Measurements from ENCODE around the gene ITIH5. TPM values are rescaled to one million over a fixed set of nuclear protein-coding genes. Genes with fewer than 3 reads are reported as not detected.

ITIH5 gene
- total RNA-seq, 1 donor from 2014 or later = 42.0 TPM

DNA sequence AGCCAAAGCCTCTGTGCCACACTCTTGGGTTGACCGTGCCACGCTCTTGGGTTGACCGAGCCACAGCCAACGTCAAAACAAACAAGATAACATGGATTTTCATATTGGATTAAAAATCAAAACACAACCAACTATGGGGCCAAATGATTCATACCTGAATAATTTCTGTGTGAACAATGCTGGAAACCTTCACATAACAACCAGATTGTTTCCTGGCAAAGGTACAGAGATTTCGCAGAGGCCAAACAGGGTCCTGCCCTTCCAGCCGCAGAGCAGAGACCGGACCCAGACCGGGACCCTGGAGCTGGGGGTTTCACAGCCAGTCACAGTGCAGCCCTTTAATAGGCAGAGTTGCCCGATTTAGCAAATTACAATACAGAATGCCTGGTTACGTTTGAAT, 40.5 kb downstream of the ITIH5 start:
- DNase-seq (ENCODE audit: low spot score) = no peak

- DNase-seq (ENCODE audit: low spot score) = peak; percentile 36
These were observed 40.9 kb downstream of the ITIH5 start for GRCh38 chr10:7625836-7626235.

GRCh38 chr10:7625009-7625408, 41.8 kb downstream of the ITIH5 start:
- no peak for DNase-seq (ENCODE audit: low spot score)

DNA sequence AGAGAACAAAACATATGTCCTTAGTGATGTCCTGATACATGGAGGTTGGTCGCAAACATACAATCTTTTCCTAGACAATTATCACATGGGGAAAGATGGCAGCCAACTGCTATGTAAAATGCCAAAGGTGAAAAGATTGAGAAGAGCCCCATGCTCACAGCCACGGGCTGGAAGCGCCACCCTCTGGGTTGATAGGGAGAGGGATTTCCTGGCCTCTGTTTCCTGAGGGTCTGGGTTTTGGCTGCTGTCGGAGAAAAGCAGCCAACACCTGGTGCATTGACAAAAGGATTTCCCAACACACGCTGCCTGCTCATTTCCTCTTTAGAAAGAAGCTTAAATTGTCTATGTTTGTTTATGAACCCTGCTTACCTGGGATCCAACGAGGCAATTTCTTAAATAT, 43.8 kb downstream of the ITIH5 start:
- DNase-seq (ENCODE audit: low spot score) = no peak

DNA sequence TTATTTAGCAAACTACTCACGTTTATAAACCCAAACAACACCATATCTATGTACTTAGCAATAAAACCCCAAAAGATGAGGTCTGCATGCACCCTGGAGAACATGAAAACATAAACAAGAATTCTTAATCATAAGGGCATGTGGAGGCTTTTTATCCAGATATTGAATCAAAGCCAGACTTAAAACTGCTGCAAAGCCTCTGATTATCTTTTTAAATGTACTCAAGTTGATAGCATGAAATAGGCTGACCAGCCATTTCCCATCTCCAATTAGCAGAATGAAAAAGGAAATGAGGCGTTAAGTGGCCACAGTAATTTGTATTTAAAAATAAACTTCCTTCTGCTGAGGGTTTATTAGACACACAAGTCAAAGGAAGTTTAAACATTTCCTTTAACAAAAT, 48.3 kb downstream of the ITIH5 start:
- DNase-seq (ENCODE audit: low spot score) = no peak

GRCh38 chr10:7611909-7612308, 54.9 kb downstream of the ITIH5 start:
- no peak for DNase-seq (ENCODE audit: low spot score)

DNA sequence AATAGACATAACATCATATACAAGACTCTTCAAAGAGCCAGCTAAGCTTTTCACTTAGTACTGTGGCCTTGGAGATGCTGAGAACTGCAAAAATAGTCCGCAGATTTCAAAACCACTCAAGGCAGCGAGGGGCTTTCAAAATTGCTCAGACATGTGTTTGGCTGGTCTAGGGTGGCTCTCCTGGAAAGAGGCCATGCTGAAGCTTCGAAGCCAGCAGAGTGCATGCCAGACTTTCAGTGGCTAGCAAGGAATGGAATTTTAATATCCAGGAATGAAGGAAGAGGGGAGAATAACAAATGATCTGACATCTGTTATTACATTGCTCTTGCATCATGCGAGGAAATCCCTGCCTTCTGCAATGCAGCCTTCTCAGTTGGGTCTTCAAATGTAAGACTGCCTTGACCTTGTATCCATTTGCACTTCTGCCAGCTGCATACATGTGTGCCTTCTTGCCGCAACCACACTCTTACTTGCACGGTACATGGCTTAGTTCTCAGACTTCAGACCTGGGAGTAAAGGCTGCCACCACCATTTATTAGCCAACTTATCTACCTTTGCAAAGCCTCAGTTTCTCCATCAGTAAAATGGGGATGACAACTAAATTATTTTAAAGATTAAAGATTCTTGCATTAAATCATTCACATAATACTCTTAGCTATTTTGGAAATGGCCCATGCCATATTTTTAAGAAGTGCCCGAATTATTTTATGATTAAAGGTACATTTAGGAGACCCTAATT, 55.9 kb downstream of the ITIH5 start:
- DNase-seq (ENCODE audit: low spot score) = peak; percentile 55

GRCh38 chr10:7610026-7610425, 56.7 kb downstream of the ITIH5 start:
- DNase-seq (ENCODE audit: low spot score) = no peak

- no peak for DNase-seq (ENCODE audit: low spot score)
These were observed 57.2 kb downstream of the ITIH5 start for GRCh38 chr10:7609556-7609955.

DNA sequence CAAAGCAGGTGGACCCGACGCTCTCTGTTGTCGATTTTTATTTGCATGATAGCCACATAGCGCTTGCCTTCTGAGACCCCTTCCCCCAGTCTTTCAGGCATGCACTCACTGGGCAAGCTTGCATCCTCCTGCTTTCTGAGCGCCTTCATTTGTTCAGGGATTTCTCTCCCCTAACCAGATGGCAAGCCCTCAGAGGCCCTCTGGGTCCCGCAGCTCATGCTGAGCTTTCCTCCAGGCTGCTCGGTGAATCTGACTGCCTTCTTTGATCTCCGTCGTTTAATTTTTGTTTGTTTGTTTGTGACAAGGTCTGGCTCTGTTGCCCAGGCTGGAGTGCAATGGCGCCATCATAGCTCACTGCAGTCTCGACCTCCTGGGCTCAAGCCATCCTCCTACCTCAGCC, 58.8 kb downstream of the ITIH5 start:
- no peak for DNase-seq (ENCODE audit: low spot score)

DNA sequence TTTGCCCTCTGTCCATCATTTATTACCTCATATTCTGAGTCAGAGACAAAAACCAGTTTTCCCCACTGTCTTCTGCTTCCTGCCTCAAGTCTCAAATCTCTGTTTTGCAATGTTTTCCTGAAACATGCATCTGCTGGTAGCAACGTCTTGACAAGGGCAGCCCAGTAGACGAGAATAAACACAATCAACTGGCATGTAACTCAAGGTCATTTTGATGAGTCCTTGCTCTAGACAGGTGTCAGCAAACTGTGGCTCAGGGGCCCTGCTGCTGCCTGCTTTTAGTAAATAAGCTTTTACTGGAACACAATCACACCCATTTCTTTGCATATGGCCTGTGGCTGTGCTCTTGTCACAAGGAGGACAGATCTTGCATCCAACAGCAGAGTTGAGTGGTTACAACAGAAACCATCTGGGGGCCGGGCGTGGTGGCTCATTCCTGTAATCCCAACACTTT, 59.8 kb downstream of the ITIH5 start:
- no peak for DNase-seq (ENCODE audit: low spot score)

DNA sequence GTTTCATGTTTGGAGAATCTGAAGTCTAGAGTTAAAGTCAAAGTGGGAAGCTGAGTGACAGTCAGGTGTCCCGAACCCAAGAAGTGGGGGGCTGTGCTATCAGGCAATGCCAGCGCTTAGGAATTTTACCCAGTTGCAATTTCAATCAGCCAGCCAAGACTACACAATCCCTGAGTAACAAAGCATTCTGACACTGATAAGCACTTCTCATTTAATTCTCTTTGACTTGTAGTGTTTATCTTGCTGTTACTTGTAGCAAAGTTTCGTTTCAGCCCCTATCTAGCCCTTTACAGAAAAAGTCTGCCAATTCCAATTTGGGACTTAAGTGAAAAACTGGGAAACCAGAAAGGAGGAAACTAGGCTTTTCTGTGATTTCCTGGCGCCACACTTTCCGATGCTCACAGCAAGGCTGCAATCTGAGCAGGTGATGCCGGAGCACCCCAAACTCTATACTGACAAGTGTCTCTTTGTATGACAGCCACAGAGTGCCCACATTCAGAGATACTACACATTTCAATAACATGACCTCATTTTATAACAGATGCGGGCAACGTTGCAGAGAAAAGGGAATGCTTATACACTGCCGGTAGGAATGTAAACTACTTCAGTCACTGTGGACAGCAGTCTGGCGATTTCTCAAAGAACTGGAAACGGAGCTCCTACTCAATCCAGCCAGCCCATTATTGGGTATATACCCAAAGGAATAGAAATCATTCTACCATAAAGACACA, 61.0 kb downstream of the ITIH5 start:
- DNase-seq (ENCODE audit: low spot score) = no peak

DNA sequence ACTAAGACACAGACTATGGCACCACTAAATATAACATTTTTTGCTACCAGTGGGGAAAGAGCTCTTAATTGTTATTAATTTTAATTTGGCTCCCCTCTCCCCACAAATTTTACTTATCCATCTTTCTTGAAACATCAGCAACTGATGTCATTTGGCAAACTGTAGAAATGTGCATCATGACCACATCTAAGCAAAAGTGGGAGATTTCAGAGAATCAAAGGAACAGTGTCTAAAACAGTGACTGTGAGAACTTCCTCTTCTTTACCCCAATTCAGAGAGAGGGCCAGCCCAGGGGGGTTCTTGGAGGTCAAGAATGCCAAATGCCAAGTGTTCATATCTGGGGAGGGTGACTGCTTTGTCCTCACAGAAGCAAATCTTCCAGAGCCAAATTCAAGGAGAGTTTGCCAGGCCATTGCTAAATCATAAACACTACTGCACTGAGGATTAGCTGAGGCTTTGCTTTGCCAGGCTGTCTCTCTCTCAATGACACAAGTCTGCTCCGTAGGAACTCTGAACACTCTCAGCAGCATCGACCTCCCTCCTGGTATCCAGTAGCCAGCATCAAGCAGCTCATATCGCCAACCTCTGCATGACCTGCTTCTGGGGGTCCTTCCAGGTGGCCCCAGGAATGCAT, 65.6 kb downstream of the ITIH5 start:
- no peak for DNase-seq (ENCODE audit: low spot score)

DNA sequence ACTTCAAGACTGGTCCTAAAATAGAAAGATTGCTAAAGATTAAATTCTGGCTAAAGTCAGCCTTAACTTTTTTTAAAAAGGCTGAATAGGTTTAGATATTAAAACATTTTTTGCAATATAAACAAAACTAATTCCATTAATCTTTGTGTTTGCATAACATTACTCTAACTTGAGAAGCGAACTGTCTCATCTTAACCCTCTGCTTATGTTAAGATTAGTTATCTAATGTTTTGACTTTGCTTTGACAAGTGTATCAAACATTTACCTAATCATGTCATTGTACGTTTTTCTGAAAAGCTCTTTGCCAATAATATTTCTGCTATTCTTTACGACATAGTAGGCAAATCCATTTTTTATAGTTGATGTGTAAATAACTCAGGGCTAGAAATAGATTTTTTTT, 68.0 kb downstream of the ITIH5 start:
- DNase-seq (ENCODE audit: low spot score) = no peak

GRCh38 chr10:7596356-7596755, 70.4 kb downstream of the ITIH5 start:
- no peak for DNase-seq (ENCODE audit: low spot score)

DNA sequence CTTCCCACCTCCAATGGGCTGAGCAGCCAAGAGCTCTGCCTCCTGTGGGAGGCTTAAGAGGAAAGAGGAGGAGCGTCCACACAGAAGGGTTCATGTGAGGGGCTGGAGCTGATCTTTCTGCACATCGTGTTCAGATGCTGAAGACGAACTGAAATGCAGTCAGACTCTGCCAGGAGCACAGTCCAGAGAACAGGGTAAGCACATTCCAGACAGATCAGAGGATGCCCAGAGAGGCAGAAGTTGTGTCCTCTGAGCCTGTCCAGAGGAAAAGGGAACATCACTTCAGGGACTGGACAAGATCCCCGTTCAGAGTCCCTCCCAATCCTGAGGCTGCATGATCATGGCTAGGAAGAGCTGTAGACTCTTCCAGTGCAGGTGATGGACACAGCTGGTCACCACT, 72.9 kb downstream of the ITIH5 start:
- peak; percentile 24 for DNase-seq (ENCODE audit: low spot score)

- DNase-seq (ENCODE audit: low spot score) = peak; percentile 57
These were observed 73.7 kb downstream of the ITIH5 start for GRCh38 chr10:7593063-7593462.

DNA sequence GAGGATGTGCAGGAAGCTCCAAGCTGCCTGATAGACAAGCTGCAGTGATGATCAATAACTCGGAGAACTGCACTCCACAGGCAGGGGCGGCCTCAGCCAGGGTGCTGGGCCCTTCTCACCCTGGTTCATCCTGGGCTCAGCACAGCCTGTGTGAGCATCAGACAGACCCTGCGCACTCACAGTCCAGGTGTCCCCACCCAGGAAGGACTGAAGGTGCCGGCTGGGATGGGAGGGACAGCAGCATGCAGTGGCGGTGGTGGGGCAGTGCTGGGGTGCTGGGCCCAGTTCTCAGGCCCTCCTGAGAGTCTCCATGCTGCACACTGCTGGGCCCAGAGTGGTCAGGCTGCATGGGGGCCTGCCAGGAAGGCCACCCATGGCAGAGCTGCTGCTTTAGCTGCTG, 74.1 kb downstream of the ITIH5 start:
- DNase-seq (ENCODE audit: low spot score) = no peak

GRCh38 chr10:7590271-7590670, 76.5 kb downstream of the ITIH5 start:
- DNase-seq (ENCODE audit: low spot score) = no peak

DNA sequence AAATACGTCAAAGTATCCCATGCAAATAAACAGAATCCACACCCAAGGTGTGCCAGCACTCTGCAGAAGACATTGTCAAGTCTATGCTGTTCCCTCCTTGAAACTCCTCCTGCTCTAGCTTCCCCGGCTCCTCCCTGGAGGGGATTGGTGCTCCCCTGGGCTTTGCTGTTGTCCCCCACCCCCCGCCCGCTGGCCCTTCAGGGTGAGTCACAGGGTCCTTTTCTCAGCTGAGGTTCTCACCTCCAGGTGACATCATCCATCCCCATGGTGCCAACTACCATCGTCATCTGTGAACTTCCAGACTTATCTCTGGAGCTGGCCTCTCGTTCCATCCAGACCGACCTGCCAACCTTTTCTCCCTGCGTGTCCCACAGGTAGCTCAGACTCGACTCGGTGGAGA, 77.0 kb downstream of the ITIH5 start:
- DNase-seq (ENCODE audit: low spot score) = no peak

- no peak for DNase-seq (ENCODE audit: low spot score)
These were observed 78.9 kb downstream of the ITIH5 start for GRCh38 chr10:7587865-7588188.

DNA sequence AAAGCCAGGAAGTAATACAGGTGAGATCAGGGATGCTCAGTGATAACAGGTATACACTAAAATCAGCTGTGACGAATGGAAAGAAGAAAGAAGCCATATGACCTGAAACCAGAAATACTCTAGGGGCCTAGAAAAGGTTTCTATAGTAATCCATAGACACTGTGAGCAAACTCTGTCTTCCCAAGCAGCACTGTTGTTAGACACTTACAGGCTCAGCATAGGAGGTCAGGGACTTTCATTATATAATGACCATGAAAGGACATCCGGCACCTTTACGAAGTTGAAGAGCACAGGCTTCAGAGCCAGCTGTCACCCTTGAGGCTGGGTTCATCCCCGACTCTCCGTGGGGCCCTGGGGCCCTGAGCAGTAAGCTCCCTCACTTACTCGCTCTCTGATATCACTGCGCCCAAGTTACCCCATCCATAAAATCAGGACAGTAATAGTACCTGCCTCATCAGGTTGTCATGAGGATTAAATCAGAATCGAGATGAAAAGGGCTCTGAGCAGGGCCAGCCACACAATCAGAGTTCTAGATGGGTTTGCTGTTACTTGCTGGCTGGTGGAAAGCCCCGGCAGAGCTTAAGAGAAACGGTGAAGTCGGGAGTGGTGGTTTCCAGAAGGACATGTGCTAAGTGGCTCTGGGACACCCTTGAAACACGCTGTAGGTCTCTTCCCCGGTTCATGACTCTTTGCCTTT, 79.5 kb downstream of the ITIH5 start:
- DNase-seq (ENCODE audit: low spot score) = no peak

GRCh38 chr10:7585228-7585627, 81.5 kb downstream of the ITIH5 start:
- no peak for DNase-seq (ENCODE audit: low spot score)
